ENCODE data around the gene RTN4R.
"Not testable (repeated sequence)": the region's sequence is repeated elsewhere in the genome, so short reads cannot be mapped to it uniquely, and the experiment has no call there.

The RTN4R gene

DNA sequence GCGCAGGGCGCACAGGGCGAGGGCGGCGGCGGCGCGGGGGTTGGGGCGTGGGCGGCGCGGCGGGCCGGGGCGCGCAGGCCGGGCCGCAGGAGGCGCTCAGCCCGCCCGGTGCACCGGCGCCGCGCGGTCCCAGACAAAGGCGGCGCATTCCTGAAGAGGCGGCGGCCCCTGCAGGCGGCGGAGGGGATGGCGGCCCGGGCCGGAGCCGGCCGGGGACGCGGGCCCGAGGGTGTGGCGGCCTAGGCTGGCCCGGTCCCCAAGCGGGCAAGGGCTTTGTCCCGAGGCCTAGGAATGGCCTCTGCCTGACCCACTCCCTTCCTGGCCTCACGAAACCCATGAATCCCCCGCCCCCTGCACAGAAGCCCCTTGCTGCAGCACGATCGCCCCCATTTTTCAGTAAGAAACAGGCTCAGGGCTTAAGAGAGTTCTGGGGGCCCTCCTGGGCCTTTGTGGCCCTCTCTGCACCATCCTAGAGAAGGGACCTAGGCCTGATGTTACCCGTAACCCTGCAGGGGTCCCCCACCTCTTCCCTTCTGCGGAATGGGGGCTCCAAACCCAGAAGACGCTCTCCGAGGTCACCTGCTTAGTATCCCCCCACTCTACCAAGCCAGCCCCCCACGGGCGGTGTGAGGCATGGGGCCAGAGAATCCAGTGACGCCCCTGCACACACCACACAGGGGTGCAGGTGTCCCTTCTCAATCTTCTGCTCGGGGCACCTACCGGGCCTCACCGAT, at the start of gene RTN4R:
TSS of gene RTN4R (minus strand) at position 40 of the 734 bp plus-strand sequence. CDS start 226 bp downstream, outside the sequence.
- no peak for DNase-seq (ENCODE audit: low read depth)

DNA sequence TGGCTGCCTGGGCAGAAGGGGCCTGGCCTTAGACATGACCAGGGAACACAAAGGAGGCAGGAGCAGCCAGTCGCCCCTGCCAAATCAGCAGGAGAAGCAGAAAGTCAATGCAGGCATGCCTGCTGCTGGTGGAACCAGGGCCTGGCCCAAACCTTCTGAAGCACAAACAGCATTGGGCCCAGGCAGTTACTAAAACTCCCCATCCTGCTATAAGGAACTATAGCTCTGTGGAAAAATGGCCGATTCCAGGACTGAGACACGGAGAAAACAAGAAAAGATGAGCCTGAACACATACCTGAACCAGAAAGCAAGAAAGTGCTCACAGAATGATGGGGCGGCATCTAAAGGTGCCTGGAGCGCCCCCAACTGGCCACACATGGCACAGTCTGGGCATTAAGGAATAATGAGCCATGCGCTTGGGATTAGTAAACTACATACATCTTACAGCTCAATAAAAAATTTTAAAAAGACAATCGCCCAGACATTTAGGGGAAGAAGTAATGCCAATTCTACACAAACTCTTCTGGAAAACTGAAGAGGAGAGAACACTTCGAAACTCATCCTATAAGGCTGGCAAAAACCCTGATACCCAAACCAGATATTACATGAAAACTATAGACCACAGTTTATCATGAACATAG, 49.4 kb upstream of the RTN4R start:
- not testable (repeated sequence) for DNase-seq (ENCODE audit: low read depth)

DNA sequence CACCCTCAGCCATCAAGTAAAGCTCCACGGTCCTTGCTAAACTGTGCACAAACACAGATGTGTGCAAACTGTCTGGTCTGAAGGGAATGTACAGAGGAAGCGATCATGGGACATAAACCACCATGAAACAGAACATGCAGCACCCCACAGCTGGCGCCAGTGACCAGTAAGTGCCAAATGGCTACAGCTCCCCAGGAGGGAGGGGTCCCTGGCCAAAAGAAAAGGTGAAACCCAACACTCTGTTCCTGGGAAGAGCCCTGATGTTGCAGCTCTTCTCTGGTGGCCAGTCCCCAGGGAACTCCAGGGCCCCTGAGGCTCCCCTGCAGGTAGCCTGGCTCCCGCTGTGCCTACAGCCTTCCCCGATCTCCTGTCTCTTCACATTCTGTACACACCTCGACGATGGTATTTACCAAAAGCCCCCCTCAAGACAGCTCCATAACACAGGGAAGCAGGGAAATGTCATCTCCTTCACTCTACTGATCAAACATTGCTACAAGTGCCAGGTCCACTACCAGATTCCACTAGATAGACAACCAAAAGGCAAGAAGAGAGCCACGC, 48.8 kb upstream of the RTN4R start:
- no peak for DNase-seq (ENCODE audit: low read depth)

DNA sequence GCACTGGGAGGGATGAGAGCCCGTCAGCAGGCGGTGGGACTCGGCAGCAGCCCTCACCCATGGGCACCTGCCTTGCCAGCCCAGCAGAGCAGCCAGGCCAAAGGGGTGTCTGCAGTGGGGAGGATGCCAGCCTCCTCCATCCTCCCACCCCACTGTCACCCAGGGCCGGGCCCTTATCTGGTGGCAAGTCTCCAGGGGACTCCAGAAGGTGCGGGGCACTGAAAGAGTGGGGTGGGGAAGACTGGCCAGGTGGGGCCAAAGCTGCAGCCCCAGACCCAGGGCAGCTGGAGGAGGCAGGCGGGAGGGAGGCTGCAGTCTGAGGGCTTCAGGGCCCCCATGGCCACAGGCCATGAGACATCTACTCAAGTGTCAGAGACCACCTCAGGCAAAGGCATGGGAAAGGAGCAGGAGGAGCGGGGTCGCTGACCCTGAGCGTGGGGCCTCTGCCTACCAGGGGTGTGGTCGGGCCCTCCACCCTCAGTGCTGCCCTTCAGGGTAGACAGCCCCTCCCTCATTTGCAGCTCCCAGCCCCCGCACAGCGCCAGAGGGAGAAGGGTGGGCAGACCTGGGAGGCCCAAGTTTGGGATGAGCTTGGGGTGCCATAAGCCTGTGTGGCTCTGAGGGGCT, 48.2 kb upstream of the RTN4R start:
- no peak for DNase-seq (ENCODE audit: low read depth)

DNA sequence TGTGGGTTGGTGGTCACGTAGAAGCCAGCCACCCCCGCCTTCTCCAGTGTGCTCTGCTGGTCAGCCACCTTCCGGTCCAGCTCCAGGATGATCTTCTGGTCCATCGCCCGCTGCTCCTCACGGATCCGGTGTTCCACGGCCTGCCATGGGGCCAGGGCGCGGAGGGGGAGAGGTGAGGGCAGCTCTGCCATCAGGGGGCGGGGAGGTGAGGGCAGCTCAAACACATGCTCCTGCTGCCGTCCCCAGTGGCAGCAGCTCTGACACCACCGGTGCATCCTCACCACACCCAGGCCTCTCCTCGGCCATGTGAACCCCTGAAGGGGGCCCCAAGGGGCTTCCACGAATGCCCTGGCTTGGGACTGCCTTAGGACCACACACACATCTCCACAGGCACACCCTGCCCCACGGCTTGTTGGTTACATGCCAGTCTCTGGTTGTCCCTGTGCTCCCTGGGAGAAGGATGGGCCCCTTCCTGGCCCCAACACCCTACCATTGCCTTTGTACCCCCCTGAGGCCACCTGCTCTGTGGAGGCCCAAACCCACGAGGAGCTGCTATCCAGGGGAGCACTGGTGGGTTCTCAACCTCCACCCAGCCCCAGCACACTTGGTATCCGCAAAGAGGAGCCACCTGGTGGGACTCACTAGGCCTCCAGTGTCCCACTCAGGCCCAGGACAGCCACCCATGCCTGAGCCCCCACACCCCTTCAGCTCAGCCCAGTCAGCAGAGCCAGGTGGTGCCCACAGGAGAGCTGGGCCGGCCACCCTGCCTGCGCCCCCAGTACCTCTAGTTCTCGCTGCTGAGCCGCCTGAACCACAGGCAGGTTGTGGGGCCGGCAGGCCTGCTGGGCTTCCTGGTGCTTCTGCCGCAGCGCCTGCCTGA, 47.5 kb upstream of the RTN4R start:
- DNase-seq (ENCODE audit: low read depth) = no peak

DNA sequence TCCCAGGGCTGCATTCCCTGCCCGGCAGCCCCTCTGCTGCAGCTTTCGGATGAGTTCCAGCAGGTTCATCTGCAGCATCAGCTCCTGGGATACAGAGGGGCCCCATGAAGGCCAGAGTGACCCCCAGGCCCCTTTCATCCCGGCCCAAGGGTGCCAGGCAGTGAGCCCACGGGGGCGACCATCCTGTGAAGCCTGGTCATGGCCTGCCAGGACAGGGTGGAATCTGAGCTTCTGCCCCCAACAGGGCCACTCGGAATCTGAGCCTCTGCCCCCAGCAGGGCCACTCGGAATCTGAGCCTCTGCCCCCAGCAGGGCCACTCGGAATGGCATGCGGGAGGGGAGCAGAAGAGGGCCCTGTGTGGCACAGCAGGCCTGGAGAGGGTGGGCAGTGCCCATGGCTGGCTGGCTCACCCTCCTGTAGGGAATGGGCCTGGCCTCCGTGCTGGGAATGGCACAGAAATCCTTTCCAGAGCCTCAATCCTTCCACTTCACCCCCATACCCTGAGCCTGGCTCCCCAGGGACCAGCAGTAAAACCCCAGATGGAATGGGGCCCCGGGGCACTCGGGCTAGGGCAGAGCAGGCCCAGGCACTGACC, 46.7 kb upstream of the RTN4R start:
- not testable (repeated sequence) for DNase-seq (ENCODE audit: low read depth)

DNA sequence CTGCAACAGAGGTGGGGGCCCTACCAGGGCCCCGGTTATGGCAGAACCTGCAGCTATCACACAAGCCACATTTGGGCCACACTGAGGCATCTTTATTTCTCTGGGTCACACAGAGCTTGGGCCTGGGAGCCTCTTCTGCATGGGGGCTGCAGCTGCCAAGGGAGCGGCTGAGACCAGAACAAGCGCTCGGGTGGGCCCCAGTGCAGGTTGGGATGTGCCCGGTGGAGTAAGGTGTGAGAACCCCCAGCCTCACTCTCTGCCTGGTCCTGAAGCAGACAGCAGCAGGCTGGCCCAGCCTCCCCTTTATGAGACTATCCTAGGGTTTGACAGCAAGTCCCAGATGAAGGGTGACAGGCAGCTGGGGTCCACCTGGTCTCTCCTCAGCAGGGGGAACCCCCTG, 46.1 kb upstream of the RTN4R start:
- DNase-seq (ENCODE audit: low read depth) = not testable (repeated sequence)

DNA sequence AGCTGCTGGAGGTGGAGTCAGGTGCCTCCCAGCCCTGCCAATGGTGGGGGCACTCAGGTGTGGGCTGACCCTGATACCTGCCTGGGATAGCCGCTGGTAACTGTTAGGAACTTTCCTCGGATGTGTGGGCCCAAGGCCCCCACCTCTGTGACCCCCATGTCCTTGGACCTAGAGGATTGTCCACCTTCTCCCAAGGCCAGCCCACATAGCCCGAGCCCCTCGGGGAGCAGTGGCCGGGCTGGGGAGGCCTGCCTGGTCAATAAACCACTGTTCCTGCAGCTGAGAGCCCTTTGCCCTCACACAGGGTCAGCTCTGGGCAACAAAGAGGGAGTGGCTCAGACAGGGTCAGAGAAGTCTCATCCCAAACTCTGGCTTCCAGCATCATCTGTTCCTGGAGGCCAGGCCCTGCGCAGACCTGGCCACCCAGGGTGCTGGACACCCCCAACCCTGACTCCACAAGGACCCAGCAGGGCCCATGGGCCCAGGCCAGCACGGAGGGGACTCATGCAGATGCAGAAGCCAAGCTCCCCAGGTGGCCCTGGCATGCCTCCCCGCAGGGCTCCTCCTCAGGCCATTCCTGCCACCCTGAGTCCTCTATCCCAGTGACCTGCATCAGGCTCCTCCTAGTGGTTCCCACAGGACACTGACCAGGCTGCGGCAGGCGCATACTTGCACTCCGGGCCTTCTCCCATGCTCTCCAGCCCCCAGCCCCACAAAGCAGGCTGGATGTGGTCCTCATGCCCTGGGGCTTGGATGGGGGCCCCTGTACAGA, 45.4 kb upstream of the RTN4R start:
- not testable (repeated sequence) for DNase-seq (ENCODE audit: low read depth)

DNA sequence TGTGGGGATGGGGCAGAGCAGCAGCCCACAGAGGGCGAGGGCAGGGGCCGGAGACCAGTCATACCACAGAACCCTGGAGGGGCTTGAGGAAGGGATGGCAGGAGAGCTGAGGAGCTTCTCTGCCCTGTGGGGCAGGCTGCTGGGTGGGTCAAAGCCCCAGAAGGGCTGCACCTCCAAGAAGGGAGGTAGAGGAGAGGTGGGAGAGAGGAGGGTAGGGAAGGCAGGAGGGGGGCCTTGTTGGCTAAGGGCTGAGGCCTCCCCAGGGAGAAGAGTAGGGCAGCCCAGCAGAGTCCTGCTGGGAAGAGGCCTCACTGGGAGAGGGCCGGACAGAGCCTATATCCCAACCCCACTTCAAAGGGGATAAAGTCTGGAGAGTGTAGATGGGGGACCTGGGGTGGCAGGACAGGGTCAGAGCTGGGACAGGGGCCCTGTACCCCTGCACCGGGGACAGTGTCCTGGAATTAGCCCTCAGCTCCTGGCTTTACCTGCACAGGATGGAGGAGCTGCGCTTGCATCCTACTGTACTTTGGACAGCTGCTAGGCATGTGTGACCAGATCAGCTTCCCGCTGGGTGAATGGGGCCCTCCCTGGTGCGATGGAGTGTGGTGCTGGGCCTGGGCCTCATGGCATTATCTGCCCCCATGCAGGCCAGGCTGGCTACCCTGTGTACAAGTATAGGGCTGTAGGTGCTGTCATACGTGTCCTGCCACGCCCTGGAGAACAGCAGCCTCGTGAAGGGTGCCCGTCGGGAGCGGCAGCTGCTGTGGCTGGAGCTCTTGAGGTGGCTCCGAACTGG, 44.5 kb upstream of the RTN4R start:
- DNase-seq (ENCODE audit: low read depth) = no peak

DNA sequence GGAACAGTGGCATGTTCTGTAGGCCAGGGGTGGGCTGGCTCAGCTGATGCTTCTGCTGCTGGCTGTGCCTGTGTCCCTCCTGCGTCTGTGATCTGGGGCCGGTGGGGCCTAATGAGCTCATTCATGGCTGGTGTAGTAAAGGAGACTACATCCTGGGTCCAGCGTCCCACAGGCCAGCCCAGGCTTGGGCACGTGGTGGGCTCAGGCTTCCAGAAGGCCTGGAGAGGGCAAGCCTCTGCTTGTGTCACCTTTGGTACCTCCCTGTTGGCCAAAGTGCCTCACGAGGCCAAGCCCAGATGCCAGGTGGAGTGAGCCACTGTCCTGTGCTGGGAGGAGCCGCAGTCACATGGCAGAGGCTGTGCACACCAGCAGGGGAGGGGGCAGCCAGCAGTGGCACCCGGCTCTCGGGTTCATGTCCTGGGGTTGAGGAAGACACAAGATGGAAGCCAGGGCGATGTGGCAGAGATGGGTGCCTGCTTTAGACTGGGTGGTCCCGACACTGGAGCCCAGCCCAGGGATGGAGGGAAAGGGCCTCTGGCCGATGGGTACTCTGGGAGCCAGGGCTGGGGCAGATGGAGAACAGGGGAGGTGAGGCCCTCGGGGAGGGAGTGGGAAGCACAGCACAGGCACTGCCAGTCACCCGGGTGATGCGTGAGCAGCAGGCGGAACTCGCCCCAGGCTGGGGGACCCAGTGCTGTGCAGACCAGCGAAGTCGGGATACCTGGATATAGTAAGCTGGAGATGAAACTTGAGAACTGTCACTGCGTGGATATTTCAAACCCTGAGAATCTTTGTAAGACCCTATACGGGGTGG, 43.3 kb upstream of the RTN4R start:
- not testable (repeated sequence) for DNase-seq (ENCODE audit: low read depth)

DNA sequence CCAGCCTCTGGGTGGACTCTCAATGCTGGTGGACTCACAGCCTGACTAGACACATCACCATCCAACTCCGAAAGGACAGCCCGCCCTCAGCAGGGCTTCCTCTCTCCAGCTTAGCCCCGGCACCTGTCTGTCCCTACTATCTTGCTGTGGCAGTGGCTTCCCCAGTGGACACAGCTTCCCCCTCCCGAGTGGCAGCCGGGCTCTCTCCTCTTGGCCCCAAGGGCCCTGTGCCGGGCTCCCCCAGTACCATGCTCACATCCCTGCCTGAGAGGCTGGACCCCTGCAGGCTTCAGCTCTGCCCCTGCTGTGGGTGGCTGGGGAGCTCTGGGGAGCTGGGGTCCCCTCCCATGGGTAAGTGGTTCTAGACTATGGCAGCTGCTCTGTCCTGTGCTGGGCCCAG, 42.7 kb upstream of the RTN4R start:
- not testable (repeated sequence) for DNase-seq (ENCODE audit: low read depth)

DNA sequence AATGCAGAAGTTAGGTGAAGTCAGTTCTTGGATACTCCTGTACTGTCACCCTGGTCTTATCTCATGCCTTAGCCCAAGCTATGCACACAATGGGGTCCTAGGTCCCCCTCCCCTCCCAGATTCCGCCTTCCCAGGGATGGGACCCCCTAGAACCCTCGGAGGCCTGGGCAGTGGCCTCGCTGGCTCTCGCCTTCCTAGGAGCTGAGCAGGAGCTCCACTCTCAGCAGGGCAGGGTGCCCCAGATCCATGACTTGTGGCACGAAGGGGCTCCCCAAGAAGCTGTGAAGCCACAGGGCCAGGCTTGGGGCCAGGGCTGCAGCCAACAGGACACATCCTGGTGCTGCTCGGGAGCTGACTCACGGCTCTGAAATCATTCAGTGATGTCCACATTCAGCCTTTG, 42.1 kb upstream of the RTN4R start:
- DNase-seq (ENCODE audit: low read depth) = not testable (repeated sequence)

DNA sequence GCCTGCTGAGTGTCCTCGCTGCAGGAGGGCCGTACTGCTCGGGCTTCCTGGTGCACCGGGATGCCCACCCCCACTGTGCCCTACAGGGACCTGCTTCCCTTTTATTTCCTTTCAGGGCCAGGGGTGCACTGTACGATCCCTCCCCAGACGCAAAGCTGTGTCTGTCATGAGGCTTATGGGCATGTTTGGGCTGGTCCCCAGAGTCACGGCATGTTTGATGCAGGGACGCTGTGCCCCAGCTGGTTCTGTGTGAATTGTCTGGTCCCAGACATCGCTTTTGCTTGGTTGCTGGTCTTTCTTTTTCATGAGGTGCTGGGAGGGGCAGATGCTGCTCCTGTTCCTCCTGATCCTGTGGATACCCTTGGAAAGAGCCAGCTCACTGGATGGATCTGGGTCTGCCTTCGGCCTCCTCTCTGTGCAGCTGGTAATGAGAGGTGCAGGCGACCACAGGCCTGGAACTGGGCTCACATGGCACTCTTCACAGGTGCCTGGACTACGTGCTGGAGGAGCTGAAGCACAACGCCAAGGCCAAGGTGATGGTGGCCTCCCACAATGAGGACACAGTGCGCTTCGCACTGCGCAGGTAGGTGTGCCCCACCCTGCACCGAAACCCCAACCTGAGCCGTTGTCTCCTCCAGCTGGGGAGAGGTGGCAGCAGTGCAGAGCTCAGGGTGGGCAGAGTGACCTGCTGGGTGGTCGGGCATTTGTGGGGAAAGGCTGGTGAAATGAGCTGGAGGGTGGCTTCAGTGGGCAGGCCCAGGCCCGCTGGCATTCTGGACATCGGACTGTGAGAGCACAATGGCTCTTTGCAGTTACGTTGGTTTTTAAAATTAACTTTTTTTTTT, 40.9 kb upstream of the RTN4R start:
- not testable (repeated sequence) for DNase-seq (ENCODE audit: low read depth)

DNA sequence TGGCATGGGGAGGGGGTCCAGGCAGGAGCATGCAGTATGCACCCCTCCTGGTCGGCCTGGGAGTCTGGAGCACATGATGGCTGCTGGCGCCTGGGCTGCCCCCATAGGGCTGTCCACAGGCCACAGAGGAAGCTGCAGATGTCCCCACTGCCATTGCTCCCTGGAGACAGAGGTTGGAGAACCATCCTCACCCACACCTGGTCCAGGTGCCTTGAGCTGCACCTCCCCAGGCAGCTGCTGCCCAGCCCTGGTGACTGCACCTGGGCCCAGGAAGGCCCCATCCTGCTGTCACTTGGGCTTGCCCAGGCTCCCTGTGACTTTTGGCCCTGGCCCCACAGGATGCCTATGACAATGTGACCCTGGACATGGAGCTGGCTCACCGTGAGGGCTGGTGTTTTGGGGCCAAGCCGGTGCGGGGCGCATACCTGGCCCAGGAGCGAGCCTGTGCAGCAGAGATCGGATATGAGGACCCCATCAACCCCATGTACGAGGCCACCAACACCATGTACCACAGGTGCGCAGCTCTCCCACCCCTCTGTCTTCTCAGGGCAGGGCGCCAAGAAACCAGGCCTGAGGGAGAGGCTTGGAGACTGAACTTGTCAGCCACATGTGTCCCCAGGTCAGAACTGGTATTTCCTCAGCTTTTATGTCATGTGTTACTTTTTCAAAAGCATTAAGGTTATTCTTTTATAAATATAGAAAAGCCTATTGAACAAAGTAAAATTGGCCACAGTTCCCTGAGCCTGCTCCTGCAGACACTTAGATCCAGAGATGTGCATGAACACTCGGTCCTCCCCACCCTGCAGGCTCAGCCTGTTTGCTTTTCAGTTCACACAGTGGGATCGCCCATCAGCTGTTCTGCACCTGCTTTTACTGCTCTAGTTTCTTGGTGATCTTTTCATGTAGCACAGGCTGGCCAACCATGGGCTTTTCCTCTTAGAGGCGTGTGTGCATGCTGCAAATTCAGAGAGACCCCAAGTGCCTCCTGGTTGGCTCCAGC, 39.6 kb upstream of the RTN4R start:
- not testable (repeated sequence) for DNase-seq (ENCODE audit: low read depth)

DNA sequence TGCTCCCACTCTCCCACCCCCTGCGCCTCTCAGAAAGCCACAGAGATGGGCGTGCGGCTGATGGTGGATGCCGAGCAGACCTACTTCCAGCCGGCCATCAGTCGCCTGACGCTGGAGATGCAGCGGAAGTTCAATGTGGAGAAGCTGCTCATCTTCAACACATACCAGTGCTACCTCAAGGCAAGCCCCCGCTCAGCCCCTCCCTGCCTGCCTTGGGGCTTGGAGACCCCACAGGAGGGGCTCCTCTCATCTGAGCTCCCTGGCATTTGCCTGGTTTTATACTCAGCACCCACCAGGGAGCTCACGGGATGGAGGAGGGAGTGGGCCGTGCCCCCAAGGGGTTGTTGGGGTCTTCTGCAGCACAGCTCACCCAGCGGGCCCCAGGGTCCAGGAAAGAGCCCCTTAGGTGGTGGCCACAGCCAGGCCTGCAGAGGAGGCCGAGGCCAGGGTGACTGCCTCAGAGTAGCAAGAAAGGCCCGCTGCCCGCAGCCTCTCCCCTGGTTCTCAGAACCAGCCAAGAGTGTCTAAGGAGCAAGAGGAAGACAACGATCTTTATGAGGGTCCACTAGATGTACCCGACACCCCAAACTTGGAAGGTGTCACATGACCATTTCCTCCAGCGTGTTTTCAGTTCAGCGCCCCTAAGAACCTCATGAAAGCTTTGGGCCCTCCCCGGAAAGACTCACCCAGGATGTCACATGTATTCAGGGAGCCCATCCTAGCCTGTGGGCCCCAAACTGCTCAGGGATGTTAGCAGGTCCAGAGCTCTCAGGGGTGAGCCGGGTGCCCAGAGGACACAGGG, 38.7 kb upstream of the RTN4R start:
- not testable (repeated sequence) for DNase-seq (ENCODE audit: low read depth)

Measured in HS-27A (cell line).